Caki2 (cell line): ENCODE measurements around the gene GRAMD4. TPM values are rescaled to one million over a fixed set of nuclear protein-coding genes. Genes with fewer than 3 reads are reported as not detected.

Source experiments
- DNase-seq: peaks from one replicate; pipeline ENCODE4 v3.0.0-alpha.2; 2015; ENCODE audit warnings: low read depth
- in situ Hi-C: cut with HindIII; loops from 2 replicates; pipeline ENCODE4 v1.10.0; 2016; ENCODE audit warnings: low sequenced_read_pairs, low pct_unique_long_range_greater_than_20kb, mixed read lengths
- total RNA-seq: library from RNA; depleted of rRNA; stranded (reverse); fragments of >200 nt; shearing (Covaris generic); gene quantifications from 2 replicates; pipeline ENCODE4 v1.2.3, GENCODE V29; 2014; ENCODE audit warnings: low replicate concordance

The GRAMD4 gene
- total RNA-seq, 1 experiment from 2014 or later, result 46.8 TPM

DNA sequence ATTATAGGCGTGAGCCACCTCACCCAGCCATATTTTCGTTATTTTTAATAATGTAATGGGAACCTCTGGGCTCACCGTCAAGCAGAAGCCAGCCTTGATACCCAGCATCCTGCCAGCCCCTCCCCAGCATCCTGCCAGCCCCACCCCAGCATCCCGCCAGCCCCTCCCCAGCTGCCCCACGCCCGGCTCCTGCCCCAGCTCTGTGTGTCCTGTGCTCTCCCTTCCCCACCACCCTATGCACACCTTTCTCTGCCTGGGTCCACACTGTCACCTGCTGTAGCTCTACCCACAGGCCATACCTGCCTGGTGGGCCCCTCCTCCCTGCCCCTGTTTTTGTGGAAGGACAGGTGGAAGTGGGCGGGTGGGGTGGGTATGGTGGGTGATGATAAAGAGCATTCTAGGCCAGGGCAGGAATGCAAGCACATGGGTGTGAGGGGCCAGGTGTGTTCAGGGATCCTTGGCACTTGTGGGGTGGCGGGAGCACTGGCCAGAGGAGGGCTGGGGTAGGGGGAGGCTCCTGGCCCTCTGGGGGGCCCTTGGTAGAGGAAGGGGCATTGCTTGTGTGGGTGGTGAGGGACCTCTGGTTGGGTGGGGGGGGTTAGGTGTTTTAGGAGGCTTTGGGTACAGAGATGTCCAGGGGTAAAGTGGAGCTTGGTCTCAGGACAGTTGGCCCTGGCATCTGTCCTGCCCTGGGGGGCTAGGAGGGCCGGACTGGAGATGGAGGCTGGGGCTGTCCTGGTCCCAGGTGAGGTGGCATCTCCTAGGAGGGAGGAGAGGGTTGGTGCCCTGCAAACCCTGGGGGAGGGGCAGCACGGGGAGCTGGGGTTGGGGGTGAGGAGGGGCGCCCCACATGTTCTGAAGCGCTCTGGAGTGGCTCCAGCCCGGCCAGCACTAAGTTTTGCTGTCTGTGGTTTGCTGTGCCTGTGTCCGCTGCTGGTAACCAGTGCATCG lies 25.9 kb upstream of the GRAMD4 start:
- no peak for DNase-seq
- in situ Hi-C loops, result no loop called here

DNA sequence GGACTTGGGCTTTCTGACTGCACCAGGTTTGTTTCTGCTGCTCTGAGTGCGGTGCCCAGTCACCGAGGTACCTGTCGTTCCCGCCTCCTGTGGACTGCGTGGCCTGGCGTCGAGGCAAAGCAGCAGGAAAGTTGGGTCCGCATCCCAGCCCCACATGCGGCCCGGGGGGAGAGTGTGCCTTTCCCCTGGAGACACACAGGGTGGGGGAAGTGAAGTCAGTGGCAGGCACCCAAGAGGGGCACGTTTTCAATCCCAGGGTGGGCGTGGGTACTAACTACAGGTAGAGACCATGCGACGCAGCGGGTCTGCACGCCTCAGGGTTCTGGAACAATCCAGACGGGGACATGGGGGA lies 25.3 kb upstream of the GRAMD4 start:
- in situ Hi-C loops, result no loop called here
- no peak for DNase-seq

DNA sequence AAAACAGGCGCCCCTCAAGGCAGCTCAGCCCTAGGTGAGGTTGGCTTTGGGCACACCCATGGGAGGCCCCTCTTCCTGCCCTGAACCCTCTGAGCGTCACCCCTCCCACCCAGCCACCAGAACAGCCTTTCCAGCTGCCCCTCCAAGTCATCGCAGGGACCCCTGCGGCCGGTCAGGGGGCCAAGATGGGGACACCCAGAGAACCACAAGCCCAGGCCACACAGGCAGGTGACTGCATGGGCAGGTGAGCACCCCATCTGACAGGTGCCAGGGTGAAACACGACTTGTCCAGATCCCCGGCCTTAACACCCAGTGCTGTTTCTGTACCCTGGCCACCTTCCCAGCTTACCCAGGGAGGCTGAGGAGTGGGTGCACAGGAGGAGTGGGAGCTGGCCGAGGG lies 24.6 kb upstream of the GRAMD4 start:
- in situ Hi-C loops, result no loop called here
- DNase-seq, result no peak

DNA sequence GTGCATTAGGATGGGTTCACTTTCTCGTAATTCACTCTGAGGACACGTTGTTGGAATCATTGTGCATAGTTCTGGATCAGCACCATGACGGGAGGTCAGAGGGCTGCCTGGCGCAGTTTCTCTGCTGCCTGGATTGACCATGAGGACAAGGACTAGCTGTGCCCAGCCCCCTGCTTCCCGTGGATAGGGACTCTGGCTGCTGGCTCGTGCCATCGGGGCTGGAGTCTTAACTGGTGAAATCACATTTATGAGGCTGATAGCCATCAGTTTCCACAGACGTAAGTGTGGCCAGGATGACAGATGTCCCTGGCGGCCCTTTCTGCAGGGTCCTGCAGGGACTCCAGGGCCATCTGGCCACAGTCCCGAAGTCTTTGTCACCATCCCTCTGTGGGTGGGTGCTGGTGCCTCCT lies 24.1 kb upstream of the GRAMD4 start:
- no peak for DNase-seq
- in situ Hi-C loops, result no loop called here

DNA sequence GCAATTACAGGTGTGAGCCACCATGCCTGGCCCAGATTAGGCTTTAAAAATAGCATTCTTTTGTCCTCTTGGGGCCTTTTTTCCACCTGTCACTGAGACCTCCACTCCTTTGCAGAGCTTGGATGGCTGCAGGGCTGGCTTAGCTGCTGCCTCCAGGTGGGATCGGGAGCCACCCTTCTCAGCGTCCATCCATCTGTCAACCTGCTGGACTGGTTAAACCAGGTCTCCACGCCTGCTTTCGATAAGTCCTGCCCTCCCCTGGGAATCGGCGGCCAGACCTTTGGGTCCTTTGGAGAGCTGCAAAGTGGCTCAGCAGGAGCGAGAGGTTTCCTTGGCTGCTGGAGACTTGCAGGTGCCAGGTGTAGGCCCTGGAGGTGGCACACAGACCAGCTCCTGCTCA lies 23.4 kb upstream of the GRAMD4 start:
- DNase-seq, result no peak
- in situ Hi-C loops, result no loop called here

DNA sequence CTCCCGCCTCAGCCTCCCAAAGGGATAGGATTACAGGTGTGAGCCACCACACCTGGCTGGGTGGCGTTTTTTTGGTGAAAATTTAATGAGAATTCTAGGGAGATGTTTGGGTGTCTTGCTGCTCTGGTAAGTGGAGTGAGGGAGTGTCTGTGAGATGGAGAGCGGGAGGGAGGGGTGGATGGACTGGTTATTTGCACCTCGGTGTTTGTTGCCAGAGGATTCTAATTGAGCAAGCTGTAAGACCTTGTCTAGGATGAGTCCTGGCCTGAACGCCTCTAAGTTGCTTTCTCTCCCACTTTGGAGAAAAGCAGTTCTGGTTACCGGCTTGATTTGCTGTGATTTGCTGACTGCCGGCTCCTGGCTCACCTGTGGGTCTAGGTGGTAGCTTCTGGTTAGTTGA lies 22.0 kb upstream of the GRAMD4 start:
- DNase-seq, result no peak
- in situ Hi-C loops, result no loop called here

DNA sequence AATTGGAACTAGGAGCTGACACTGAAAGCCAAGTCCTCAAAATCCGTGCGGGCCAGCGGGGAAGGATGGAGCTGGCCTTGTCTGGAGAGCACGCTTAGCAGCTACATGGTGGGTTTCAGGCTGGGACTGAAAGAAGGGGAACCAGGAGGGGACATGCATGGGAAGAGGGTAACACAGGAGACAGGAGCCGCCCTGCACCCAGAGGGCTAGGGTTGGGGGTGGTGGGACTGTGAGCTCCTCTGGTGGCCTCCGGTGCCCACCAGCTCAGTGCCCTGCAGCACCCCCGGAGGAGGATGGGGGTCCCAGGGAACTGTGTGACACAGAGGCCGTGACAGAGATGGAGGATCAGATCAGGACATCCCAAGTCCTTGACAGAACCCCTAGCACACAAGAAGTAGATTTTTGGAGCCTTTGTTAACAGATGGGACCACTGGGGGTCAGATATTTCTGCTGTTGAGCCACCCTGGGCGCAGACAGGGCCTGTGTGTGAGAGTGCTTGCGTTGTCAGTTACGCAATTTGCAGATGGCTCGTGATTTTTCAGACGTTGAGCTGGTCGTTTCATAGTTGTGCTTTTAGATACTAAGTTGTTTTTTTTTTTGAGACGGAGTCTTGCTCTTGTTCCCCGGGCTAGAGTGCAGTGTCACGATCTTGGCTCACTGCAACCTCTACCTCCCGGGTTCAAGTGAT lies 21.3 kb upstream of the GRAMD4 start:
- no peak for DNase-seq
- in situ Hi-C loops, result no loop called here

DNA sequence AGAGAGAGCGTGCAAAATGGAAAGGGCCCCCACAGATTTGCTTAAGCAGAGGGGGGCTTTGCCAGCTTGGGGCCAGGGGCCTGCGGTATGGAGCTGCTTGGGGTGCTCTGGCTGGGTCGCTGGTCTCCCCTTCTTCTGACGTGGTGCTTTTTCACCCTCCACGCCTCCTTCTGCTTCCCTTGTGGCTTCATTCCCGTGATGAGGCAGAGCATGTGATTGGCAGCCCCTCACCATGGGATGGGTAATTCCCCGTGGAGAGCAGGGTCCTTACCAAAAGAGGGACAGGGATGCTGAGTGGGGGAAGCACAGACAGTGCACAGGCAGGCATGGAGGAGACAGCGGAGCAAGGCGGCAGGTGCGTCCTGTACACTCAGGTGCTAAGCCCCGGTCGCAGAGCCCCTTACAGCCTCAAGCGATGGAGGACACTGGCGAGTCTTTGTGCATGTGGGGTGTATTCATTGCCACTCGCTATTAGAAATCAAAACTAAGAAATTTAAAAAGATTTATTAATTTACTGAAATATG lies 19.9 kb upstream of the GRAMD4 start:
- DNase-seq, result no peak
- in situ Hi-C loops, result no loop called here

DNA sequence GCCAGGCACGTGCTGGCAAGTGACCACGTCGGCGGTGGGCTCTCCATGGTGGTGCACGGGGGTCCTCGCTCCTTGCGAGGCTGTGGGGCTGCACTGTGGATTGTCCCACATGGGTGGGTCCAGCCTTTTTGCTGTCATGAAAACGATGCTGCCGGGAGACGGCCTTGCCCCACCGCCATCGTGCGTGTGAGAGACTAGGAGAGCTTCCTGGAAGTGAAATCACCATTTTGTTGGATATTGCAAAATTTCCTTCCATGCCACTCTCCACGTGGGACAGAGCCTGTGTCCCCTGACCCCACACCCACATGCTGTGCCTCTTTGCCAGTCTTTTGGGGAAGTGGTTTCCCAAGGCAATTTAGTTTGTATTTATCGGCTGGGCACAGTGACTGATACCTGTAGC lies 18.2 kb upstream of the GRAMD4 start:
- no peak for DNase-seq
- in situ Hi-C loops, result no loop called here

DNA sequence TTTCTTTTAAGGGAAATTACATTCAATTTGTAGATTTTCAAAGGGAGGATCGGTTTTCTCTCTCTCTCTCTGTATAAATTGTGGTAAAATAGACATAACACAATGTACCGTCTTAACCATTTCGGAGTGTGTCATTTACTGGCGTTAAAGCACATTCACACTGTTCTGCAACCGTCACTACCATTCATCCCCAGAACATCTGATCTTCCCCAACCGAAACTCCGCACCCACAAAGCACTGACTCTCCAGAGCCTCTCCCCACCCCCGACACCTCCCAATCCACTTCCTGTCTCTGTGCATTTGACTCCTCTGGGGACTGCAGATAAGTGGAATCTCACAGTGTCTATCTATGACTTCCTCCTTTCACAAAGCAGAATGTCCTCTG lies 15.9 kb upstream of the GRAMD4 start:
- in situ Hi-C loops, result no loop called here
- no peak for DNase-seq

DNA sequence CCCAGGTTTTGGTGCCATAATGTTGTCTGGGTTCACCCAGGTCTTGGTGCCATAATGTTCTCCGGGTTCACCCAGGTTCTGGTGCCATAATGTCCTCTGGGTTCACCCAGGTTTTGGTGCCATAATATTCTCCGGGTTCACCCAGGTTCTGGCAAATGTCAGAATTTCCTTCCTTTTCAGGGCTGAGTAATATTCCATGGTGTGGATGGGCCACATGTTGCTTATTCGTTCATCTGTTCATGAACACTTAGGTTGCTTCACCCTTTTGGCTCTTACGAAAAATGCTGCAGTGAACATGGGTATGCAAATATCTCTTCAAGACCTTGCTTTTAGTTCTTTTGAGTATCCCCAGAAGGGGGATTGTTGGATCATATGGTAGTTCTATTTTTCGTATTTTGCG lies 15.1 kb upstream of the GRAMD4 start:
- in situ Hi-C loops, result no loop called here

DNA sequence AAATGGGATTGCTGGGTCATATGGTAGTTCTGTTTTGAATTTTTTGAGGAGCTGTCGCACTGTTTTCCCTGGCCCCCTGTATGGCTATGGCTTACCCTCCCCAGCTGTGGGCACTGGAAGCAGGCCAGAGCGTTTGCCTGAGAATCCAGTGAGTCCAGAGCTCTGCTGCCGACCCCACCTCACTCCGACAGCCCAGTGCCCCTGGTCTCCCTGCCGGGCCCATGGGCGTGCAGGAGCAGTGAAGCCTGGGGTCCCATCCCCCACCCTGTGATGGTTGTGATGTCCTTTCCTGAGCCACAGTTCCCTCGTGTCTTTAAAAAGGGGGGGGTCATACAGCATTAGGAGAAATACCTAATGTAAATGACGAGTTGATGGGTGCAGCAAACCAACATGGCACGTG lies 13.3 kb upstream of the GRAMD4 start:
- DNase-seq, result no peak
- in situ Hi-C loops, result no loop called here

More for the DNA sequence above, 15.1 kb upstream of the GRAMD4 start:
- DNase-seq, result no peak

DNA sequence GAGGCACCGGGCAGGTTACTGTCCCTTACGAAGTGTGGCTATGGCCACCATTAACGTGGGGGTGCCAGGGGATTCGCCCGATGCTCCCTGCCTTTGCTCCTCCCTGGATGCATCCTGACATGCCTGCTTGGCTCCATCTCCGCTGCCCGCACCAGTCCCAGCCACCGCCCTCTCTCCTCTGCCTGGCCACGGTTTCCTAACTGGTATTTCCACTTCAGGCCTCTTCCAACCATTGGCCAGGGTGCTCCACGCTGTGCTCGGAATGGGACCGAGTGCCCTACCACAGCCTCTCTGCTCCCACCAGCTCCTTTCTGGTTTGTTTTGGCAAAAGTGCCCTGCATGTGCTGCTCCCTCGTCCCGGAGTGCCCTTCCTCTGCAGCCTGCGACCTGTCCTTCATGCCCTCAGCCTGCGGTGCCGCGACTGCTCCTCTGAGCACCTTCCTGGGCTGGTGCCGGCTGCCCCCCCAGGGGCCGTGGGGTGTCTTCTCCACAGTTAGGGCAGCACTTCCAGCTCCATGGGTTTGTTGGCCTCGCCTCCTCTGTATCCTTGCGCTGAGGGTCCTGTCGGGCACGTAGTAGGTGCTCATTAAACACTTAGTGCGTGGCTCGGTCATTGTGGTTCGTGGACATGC lies 12.6 kb upstream of the GRAMD4 start:
- in situ Hi-C loops, result no loop called here
- DNase-seq, result no peak

DNA sequence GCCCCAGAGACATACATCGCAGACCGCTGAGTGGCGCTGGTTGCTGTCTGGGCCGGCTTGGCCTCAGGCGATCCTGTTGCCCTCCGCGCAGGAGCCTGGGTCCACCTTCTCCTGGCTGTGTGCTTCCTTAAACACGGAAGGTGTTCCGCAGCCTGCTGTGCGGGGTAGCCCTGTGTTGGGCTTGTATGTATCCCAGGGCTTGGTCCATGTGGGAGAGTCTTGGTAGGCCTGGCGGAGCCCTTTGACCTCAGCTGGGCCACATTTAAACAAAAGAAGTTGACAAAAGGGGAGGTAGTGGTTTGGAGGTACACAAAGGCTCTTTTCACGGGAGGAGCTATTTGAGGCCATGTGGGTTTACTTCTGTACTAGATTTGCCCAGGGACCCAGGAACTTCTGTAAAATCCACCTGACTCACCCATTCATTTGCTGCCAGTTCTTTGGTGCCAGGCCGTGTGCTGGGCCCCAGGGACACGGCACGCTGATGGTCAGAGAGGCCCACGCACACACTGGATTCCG lies 11.0 kb upstream of the GRAMD4 start:
- in situ Hi-C loops, result no loop called here
- no peak for DNase-seq

DNA sequence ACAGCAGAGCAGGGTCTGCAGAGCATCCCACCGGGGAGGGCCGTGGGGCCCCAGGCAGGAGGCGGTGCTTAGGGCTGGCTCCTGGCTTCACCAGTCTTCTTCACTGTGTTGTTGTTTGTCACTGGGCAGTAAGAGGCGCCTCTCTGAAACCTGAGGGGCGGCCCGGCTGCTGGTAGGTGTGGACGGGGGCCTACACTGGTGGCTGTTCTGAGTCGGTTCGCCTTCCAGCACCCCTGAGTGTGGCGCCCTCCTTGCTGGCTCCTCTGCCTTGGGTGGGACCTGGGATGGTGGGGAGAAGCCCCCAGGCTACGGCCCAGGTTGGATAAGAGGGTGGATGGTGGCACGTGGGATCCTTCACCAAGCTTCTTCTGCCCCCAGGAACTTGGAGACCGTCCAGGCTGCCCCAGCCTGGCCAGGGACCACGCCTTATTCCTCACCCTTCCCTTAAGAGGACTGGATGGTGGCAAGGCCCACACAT lies 10.4 kb upstream of the GRAMD4 start:
- in situ Hi-C loops, result no loop called here
- no peak for DNase-seq

DNA sequence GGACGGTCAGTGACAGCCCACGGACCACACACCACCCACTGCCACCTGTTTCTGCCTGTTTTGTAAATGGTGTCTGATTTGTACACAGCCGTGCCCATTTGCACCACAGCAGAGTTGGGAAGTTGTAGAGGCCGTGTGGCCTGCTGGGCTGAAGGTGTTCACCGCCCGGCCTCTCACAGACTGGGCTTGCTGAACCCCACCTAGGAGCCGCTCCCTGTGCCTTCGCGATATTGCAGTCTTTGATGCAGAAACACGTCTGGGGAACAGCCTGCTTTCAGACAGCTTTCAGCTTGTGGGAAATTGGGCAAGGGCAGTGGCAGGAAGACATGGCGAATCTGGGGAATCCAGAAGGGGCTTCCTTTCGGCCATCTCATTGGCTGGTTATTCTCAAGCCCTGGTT lies 9.8 kb upstream of the GRAMD4 start:
- in situ Hi-C loops, result no loop called here
- no peak for DNase-seq

DNA sequence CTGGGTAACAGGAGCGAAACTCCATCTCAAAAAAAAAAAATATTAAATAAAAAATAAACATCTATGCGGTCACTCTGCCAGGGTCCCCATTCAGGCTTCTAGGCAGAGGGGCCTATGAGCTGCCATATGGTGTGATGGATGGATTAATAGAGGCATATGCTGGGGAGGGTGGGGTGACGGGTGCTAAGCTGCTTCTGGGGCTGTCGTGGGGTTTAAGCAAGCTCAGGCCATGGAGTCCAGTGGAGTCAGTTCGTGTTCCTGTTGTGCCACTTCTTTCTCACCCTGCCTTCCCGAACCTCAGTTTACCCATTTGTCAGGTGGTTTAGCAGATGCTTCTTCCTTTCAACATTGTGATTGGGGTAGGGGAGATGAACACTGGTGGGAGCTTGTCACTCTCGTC lies 9.0 kb upstream of the GRAMD4 start:
- no peak for DNase-seq
- in situ Hi-C loops, result no loop called here

DNA sequence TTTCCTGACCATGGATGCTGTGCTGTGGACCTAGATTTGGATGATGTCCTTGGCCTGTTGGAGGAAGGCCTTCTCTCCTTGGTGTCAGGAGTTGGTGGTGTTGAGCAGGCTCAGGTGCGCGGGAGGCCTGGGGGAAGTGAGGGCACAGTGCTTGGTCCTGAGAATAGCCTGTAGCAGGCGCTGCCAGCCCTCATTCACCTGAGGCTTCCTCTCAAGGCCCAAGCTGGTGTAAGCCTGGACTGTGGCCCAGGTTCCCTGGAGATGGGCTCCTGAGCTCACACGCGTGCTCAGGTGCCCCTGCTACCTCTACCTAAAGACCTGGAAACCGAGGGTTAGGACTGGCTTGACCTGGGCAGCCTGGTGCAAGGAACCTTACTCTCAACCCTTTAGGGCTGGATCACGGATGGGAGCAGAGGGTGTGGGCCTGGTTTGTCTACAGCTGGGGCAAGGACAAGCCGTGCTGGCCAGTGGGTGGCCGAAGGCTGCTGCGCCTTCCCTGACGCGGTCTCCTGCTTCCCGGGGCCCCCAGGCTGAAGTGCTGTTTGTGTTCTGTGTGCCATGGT lies 7.8 kb upstream of the GRAMD4 start:
- in situ Hi-C loops, result no loop called here
- no peak for DNase-seq
